IPS-20b (cell line): Measurements from ENCODE around the gene CD7.

ENCODE experiments used
- H3K27ac ChIP-seq: one replicate; pipeline ENCODE4 v1.5.1; 2013; ENCODE audit warnings: low read length
- H3K27me3 ChIP-seq: 2 replicates; pipeline ENCODE4 v1.6.1; 2013; ENCODE audit warnings: mild to moderate bottlenecking, low read length, inconsistent platforms; ENCODE audit not compliant: insufficient read depth
- H3K36me3 ChIP-seq: 2 replicates; pipeline ENCODE4 v1.6.1; 2013; ENCODE audit warnings: low read depth, mild to moderate bottlenecking, inconsistent platforms, low read length, moderate library complexity; ENCODE audit not compliant: insufficient read depth
- H3K4me1 ChIP-seq: 2 replicates; pipeline ENCODE4 v1.6.1; 2013; ENCODE audit warnings: mild to moderate bottlenecking, control low read depth, inconsistent platforms, low read length, moderate library complexity; ENCODE audit not compliant: insufficient read depth
- H3K4me3 ChIP-seq: 2 replicates; pipeline ENCODE4 v1.5.1; 2013; ENCODE audit warnings: mild to moderate bottlenecking, low read length, inconsistent platforms
- H3K9ac ChIP-seq: 2 replicates; pipeline ENCODE4 v1.6.1; 2013; ENCODE audit warnings: low read depth, mild to moderate bottlenecking, inconsistent platforms, low read length, moderate library complexity
- H3K9me3 ChIP-seq: 2 replicates; pipeline ENCODE4 v1.6.1; 2013; ENCODE audit warnings: mild to moderate bottlenecking, low read depth, low read length, inconsistent platforms; ENCODE audit not compliant: insufficient read depth

CD7 gene

DNA sequence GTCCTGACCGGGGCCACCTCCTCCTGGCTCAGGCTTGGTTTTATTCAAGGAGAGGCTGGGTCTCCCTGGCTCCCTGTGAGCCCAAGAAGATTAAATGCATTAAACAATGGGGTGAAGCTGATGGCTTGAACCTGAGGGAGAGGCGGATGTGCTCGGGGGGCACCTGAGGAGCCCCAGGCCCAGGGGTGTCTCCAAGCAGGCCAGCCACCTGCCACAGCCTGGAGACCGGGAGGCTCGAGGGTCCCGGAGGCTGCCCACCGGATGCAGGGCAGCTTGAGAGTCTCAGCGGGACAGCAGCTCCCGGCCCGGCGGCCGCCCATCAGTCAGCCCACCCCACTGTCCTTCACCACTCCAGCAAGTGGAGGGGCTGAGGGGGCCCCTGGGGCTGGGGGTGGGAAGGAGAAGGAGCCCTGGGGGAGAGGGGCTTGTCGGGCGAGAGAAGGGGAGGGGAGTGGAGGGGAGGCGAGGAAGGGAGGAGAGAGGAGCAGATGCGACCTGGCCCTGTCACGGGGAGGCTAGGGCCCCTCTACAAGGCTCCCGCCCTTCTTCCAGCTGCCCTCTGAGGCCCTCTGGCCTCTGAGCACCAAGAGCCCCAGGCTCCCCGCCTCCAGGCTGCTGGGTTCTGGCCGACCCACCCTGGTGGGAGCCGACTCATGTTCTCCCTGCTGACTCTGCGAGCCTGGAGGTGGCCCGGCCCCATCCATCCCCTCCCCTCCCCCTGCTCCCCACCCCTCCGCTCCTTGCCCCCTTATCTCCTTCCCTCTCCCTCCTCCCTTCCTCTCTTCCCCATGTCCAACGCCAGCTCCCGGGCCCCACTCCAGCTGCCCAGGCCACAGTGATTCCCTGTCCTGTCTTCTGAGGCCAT, 13.2 kb downstream of the CD7 start:
- Histone ChIP-seq H3K36me3 (no peaks in the 10 kb centered on the region), H3K4me1 (no peaks in the 10 kb centered on the region), H3K27me3 (no peaks in the 10 kb centered on the region), H3K9me3 (no peaks in the 10 kb centered on the region), H3K9ac (no peak overlapping the region), H3K27ac (no peak overlapping the region), H3K4me3 (no peak overlapping the region)

DNA sequence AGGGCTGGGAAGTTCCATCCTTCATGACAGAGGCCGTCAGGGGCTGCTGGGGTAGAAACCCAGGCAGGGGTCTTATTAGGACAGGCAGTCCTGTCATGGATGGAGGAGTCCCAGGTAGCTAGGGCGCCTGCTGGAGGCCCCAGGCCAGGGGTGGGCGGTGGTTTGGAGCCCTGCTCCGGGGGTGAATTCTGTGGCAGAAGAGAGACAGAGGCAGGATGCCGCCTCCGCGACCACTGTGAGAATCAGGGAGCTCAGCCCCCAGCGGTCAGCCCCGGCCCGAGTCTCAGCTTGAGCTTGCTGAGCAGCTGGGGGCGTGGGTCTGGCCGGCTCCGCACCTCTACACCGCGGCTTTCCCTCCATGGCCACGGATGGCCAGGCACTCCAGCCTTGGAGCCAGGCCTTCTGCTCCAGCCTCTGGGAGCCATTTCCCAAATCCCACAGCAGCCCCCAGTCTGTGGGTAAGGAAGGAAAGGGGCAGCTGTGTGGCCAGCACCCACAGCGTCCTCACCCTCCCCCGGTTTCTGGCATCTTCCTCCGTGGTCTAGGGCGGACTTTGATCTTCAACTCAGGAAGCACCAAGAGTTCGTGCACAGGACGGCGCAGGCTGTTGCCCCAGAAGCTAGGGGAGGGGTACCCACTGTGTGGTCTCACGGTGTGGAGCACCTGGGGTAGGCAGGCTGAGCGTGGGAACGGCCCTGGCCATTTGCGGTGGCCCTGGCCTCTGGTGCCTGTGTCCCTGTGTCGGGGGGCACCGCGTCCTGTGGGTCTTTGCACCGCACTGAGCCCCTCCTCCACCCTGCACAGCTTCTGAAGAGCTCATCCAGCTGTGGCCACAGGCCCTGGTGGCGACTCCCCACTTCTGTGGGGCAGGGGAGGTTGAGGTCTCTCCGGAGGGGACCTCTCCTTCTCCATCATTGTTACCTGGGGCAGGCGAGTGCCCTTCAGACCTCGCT, 14.1 kb downstream of the CD7 start:
- H3K9me3 ChIP-seq, result no peaks in the 10 kb centered on the region
- H3K9ac ChIP-seq, result no peak overlapping the region
- H3K4me3 ChIP-seq, result no peak overlapping the region
- no peak overlapping the region for H3K27ac ChIP-seq
- H3K27me3 ChIP-seq, result no peaks in the 10 kb centered on the region
- no peaks in the 10 kb centered on the region for H3K36me3 ChIP-seq
- H3K4me1 ChIP-seq, result no peaks in the 10 kb centered on the region

DNA sequence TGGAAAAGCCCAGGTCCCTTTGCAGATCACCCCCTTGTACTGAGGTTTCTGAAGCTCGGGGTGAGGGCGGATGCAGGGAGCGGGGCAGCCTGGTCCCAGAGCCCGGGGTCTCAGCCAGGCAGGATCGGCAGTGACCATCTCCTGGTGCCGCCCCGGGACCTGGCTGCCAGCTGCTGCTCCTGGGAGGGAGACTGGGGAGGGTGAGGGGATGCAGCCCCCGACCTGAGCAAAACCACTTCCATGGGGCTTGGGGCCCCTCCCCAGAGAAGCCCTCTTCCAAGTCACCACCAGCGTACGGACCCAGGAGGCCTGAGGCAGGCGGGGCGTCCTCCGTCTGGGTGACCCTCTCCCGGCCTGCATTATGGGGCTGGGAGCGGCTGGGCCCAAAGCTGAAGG, 14.8 kb downstream of the CD7 start:
- Histone ChIP-seq H3K27ac (no peak overlapping the region), H3K4me1 (no peaks in the 10 kb centered on the region), H3K27me3 (0 out of 2 replicates have a peak, but pooled peaks cover 1% of the 10 kb centered on the region), H3K4me3 (no peak overlapping the region), H3K9ac (no peak overlapping the region), H3K36me3 (no peaks in the 10 kb centered on the region), H3K9me3 (no peaks in the 10 kb centered on the region)

DNA sequence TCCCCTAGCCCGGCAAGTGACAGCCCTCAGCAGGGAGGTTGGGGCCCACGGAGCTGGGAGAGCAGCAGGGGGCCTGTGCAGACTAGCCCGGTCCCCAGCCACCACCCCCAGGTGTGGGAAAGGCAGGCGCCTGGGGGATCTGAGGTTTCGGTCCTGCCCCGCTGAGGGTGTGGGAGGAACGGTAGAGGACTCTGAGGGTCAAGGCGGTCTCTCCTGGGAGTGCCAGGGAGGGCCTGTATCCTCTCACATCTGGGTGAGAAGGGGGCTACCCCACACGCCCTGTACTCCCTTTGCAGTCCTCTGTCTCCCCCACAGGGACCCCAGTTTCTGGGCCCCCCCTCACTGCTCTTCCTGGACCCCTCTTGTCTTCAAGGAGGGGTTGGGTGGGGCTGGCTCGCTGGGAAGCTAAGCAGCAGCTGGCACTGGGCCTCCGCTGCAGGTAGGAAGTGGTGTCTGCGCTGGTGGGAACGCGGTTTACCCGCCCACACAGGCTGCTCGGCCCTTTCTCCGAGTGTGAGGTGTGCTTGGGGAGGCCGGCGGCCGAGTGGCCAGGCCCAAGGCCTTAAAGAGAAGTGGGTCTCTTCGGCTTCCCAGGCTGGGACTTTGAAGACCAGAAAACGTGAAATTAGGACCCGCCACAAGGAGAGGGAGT, 15.4 kb downstream of the CD7 start:
- Histone ChIP-seq H3K36me3 (no peaks in the 10 kb centered on the region), H3K27me3 (0 out of 2 replicates have a peak, but pooled peaks cover 6% of the 10 kb centered on the region), H3K9ac (no peak overlapping the region), H3K27ac (no peak overlapping the region), H3K4me1 (no peaks in the 10 kb centered on the region), H3K4me3 (no peak overlapping the region), H3K9me3 (no peaks in the 10 kb centered on the region)

DNA sequence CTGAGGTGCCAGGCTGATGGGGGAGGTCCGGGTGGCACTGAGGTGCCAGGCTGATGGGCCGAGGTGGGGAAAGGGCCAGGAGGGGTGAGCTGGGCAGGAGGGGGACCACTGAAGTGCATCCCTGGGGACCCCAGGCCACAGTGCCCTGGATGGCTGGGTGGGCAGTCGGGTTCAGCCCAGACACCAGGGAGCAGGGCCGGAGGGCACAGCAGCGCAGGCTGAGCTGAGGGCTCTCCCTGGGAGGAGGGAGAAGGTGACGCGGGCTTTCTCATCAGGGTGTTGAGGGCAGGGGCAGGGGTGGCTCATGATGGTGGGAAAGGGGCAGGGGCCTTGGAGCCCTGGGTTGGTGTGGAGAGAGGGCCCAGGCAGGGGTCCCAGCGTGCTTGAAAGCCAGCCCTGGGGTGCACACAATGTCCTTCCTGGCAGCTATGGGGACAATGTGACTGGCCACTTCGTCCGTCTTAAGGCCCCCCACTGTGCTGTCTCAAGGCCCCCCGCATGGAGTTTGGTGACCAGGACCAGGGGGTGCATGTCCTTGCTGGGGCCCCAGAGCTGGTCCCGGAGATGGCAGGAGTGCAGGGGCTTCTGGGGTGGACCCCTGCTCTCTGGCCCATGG, 16.0 kb downstream of the CD7 start:
- H3K27ac ChIP-seq, result no peak overlapping the region
- no peaks in the 10 kb centered on the region for H3K9me3 ChIP-seq
- 0 out of 2 replicates have a peak, but pooled peaks cover 6% of the 10 kb centered on the region for H3K27me3 ChIP-seq
- H3K36me3 ChIP-seq, result no peaks in the 10 kb centered on the region
- H3K9ac ChIP-seq, result no peak overlapping the region
- no peaks in the 10 kb centered on the region for H3K4me1 ChIP-seq
- no peak overlapping the region for H3K4me3 ChIP-seq

DNA sequence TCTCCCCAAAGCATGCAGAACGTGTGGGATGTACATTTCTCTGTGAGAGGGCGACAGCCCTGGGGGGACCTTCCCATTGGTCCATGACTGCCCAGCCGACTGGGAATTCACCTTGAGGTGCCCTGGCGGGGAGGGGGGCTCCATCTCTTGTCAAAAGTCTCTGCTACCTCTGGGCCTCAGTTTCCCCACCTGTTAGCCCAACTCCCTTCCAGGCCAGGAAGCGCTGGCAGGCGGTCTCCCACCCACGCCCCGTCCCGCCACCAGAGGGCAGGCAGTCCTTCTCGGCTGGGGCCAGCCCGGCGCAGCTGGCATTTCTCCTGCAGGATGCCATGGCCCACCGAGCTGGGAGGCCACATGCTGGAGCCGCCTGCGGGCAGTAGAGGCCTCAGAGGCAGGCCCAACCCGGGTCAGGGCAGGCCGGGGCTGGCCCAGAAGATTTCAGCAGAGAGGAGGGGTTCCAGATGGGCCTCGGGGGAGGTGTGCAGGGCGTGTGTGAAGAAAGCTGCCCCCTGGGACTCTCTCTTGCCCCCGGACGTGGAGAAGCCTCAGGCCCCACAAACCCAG, 16.6 kb downstream of the CD7 start:
- Histone ChIP-seq H3K36me3 (no peaks in the 10 kb centered on the region), H3K4me1 (no peaks in the 10 kb centered on the region), H3K9ac (no peak overlapping the region), H3K27me3 (0 out of 2 replicates have a peak, but pooled peaks cover 6% of the 10 kb centered on the region), H3K27ac (no peak overlapping the region), H3K4me3 (no peak overlapping the region), H3K9me3 (no peaks in the 10 kb centered on the region)

DNA sequence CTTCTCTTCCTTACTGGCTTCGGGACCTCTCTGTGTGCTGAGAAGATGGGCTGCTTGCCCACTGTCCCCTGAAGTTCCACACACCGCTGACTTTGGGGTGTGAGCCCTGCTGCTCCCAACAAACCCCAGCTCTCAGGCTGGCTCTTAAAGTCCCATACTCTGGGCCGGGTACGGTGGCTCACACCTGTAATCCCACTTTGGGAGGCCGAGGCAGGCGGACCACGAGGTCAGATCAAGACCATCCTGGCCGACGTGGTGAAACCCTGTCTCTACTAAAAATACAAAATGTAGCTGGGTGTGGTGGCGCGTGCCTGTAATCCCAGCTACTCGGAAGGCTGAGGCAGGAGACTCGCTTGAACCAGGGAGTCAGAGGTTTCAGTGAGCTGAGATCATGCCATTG, 17.2 kb downstream of the CD7 start:
- H3K9ac ChIP-seq, result no peak overlapping the region

DNA sequence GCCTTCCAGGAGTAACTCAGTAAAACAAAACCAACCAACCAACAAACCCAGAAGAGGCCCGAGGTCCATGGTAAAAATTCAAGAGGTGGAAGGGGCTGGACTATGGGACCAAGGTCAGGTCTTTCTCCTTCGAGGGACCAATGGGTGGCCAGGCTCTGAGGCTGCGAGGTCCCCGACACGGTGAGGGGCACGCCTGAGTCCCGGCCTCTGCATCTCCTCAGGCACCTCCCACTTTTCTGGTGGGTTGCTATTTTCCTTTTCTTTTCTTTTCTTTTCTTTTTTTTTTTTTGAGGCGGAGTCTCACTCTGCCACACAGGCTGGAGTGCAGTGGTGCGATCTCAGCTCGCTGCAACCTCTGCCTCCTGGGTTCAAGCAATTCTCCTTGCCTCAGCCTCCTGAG, 18.0 kb downstream of the CD7 start:
- H3K9ac ChIP-seq, result no peak overlapping the region
- H3K27me3 ChIP-seq, result peaks cover 18% of the 10 kb centered on the region; the same call in 1 of the 2 replicates
- no peaks in the 10 kb centered on the region for H3K4me1 ChIP-seq
- H3K27ac ChIP-seq, result no peak overlapping the region
- no peak overlapping the region for H3K4me3 ChIP-seq
- H3K36me3 ChIP-seq, result no peaks in the 10 kb centered on the region
- no peaks in the 10 kb centered on the region for H3K9me3 ChIP-seq

More for the DNA sequence above, 17.2 kb downstream of the CD7 start:
- H3K36me3 ChIP-seq, result no peaks in the 10 kb centered on the region
- H3K27ac ChIP-seq, result no peak overlapping the region
- H3K9me3 ChIP-seq, result no peaks in the 10 kb centered on the region
- H3K27me3 ChIP-seq, result peaks cover 10% of the 10 kb centered on the region; the same call in 1 of the 2 replicates
- no peak overlapping the region for H3K4me3 ChIP-seq
- H3K4me1 ChIP-seq, result no peaks in the 10 kb centered on the region

DNA sequence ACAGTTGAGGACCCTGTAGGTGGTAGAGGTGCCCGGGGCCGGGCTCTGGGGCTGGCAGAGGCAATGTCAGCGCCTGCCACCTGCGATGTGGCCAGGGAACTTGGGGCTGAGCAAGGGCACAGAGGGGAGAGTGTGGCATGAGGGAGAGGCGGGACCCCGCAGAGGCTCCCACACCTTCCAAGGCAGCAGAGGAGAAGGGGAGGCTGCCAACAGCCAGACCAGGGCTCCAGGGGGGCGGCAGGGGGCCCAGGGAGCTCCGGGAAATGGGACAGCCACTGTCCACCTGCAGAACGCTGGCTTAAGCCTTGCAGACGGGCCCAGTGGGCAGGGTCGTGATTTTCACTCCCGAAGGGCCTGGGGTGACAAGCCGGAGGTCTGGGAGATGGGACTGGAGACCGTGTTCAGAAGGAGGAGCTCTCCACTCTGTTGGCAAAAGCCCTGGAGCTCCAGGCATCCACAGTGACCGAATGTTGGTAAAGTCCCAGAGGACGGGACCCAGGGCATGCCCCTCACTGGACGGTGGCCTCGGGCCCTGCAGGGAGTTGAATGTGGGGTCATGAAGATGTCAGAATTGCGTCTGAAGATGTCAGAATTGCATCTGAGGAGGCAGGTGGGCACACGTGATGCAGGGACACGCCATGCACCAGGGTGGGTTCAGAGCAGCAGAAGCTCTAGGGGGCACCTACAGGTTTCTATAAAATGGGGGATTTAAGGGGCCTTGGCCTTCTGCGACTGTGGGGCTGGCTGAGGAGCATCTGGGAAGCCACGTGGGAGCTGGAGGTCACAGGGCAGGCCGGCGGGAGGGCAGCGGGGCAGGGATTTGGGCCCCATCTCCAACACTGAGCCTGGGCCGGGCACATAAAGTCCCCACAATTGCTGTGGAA, 18.6 kb downstream of the CD7 start:
- Histone ChIP-seq H3K27ac (no peak overlapping the region), H3K4me1 (no peaks in the 10 kb centered on the region; the same call in 1 of the 2 replicates), H3K4me3 (no peak overlapping the region)

More for the DNA sequence above, 18.6 kb downstream of the CD7 start:
- no peaks in the 10 kb centered on the region for H3K36me3 ChIP-seq
- peaks cover 18% of the 10 kb centered on the region; the same call in 1 of the 2 replicates for H3K27me3 ChIP-seq
- no peak overlapping the region for H3K9ac ChIP-seq
- H3K9me3 ChIP-seq, result no peaks in the 10 kb centered on the region
